DMS 273 treated with DMSO at 0.1 percent for 48 hours (cell line): ENCODE measurements around the gene C20orf202.

Experiments
- DNase-seq: peaks from one replicate; lab custom pipeline; 2025; lab: John Stamatoyannopoulos, UW

Gene C20orf202

GRCh38 chr20:1202762-1203504 is at the start of gene C20orf202:
C20orf202 (plus strand) TSS chr20:1203454; CDS start chr20:1203586, 132 bp downstream.
- DNase-seq = no peak

GRCh38 chr20:1154226-1154625 is 49.0 kb upstream of the C20orf202 start:
- no peak for DNase-seq

- no peak for DNase-seq
Measured at GRCh38 chr20:1154691-1155090, 48.6 kb upstream of the C20orf202 start.

- DNase-seq = no peak
Measured at GRCh38 chr20:1155342-1155741, 47.9 kb upstream of the C20orf202 start.

- DNase-seq = no peak
Measured at GRCh38 chr20:1160496-1160895, 42.8 kb upstream of the C20orf202 start.

GRCh38 chr20:1160991-1161390 is 42.3 kb upstream of the C20orf202 start:
- DNase-seq = no peak

- DNase-seq = no peak
Measured at GRCh38 chr20:1163105-1163504, 40.1 kb upstream of the C20orf202 start.

GRCh38 chr20:1163653-1164052 is 39.6 kb upstream of the C20orf202 start:
- DNase-seq = no peak

- DNase-seq = no peak
Measured at GRCh38 chr20:1164871-1165270, 38.4 kb upstream of the C20orf202 start.

- DNase-seq = no peak
Measured at GRCh38 chr20:1165521-1165920, 37.7 kb upstream of the C20orf202 start.

- DNase-seq = no peak
Measured at GRCh38 chr20:1165941-1166340, 37.3 kb upstream of the C20orf202 start.

- no peak for DNase-seq
Measured at GRCh38 chr20:1166948-1167720, 36.1 kb upstream of the C20orf202 start.

- DNase-seq = no peak
Measured at GRCh38 chr20:1169224-1169623, 34.0 kb upstream of the C20orf202 start.

GRCh38 chr20:1171461-1172093 is 31.7 kb upstream of the C20orf202 start:
- no peak for DNase-seq

GRCh38 chr20:1173698-1174097 is 29.6 kb upstream of the C20orf202 start:
- DNase-seq = no peak

GRCh38 chr20:1174787-1175186 is 28.5 kb upstream of the C20orf202 start:
- no peak for DNase-seq

- no peak for DNase-seq
Measured at GRCh38 chr20:1177680-1178079, 25.6 kb upstream of the C20orf202 start.

- DNase-seq = no peak
Measured at GRCh38 chr20:1178103-1178502, 25.2 kb upstream of the C20orf202 start.

- no peak for DNase-seq
Measured at GRCh38 chr20:1178623-1179022, 24.6 kb upstream of the C20orf202 start.

GRCh38 chr20:1180949-1181348 is 22.3 kb upstream of the C20orf202 start:
- no peak for DNase-seq

GRCh38 chr20:1182106-1182505 is 21.1 kb upstream of the C20orf202 start:
- DNase-seq = no peak

GRCh38 chr20:1183153-1183552 is 20.1 kb upstream of the C20orf202 start:
- DNase-seq = no peak

- DNase-seq = no peak
Measured at GRCh38 chr20:1184260-1184637, 19.0 kb upstream of the C20orf202 start.
